ENCODE measurements around the gene RGS6. TPM values are rescaled to one million over a fixed set of nuclear protein-coding genes. Genes with fewer than 3 reads are reported as not detected.

RGS6 gene
- total and polyA plus RNA-seq, 4 donors: 0.21 to 5.4 (median 0.45) TPM

- Histone ChIP-seq H3K4me3 (no peak overlapping the region), H3K36me3 (ENCODE audit: control insufficient read depth in 4 of 4, insufficient read depth in 4 of 4, low read length in 4 of 4) (no peaks in the 10 kb centered on the region), H3K9me3 (ENCODE audit: control insufficient read depth in 4 of 4, insufficient read depth in 3 of 4, low read length in 3 of 4) (no peaks in the 10 kb centered on the region), H3K27ac (ENCODE audit: low read depth in 1 of 2, low read length in 1 of 2) (no peak overlapping the region), H3K27me3 (ENCODE audit: control insufficient read depth in 3 of 3, insufficient read depth in 3 of 3, low read length in 2 of 3) (peaks cover 0 to 8% (median 5%) of the 10 kb centered on the region in 3 donors), H3K9ac (ENCODE audit: insufficient read depth in 1 of 2, low read length in 2 of 2) (no peak overlapping the region), H3K4me1 (ENCODE audit: control insufficient read depth in 5 of 5, insufficient read depth in 5 of 5, low read length in 5 of 5) (peaks cover 0 to 12% (median 3%) of the 10 kb centered on the region in 5 donors)
- ATAC-seq (ENCODE audit: insufficient read depth, low FRiP score): no peak
- 50 to 71% methylated on average over 5 of the region's 5 CpGs for WGBS, 2 donors
- no peak for DNase-seq
- TF ChIP-seq CTCF (IDR thresholded peaks at IDR 0.05; ENCODE audit: control extremely low read depth, extremely low read depth): no peak
These were observed 621.4 kb downstream of the RGS6 start for GRCh38 chr14:72553656-72554055.

- Histone ChIP-seq H3K27ac (ENCODE audit: low read depth in 1 of 2, low read length in 1 of 2) (no peak overlapping the region), H3K9ac (ENCODE audit: insufficient read depth in 1 of 2, low read length in 2 of 2) (no peak overlapping the region), H3K9me3 (ENCODE audit: control insufficient read depth in 4 of 4, insufficient read depth in 3 of 4, low read length in 3 of 4) (peaks cover 0 to 2% (median 0%) of the 10 kb centered on the region in 4 donors), H3K27me3 (ENCODE audit: control insufficient read depth in 3 of 3, insufficient read depth in 3 of 3, low read length in 2 of 3) (peaks cover 0 to 8% (median 5%) of the 10 kb centered on the region in 3 donors), H3K4me3 (no peak overlapping the region), H3K36me3 (ENCODE audit: control insufficient read depth in 4 of 4, insufficient read depth in 4 of 4, low read length in 4 of 4) (no peaks in the 10 kb centered on the region), H3K4me1 (ENCODE audit: control insufficient read depth in 5 of 5, insufficient read depth in 5 of 5, low read length in 5 of 5) (peaks cover 0 to 12% (median 3%) of the 10 kb centered on the region in 5 donors)
- no peak for TF ChIP-seq CTCF (IDR thresholded peaks at IDR 0.05; ENCODE audit: control extremely low read depth, extremely low read depth)
- whole genome bisulfite sequencing, 2 donors: 70 to 88% methylated on average over 4 of the region's 4 CpGs
- DNase-seq: no peak
- no peak for ATAC-seq (ENCODE audit: insufficient read depth, low FRiP score)
These were observed 622.2 kb downstream of the RGS6 start for GRCh38 chr14:72554401-72554800.

DNA sequence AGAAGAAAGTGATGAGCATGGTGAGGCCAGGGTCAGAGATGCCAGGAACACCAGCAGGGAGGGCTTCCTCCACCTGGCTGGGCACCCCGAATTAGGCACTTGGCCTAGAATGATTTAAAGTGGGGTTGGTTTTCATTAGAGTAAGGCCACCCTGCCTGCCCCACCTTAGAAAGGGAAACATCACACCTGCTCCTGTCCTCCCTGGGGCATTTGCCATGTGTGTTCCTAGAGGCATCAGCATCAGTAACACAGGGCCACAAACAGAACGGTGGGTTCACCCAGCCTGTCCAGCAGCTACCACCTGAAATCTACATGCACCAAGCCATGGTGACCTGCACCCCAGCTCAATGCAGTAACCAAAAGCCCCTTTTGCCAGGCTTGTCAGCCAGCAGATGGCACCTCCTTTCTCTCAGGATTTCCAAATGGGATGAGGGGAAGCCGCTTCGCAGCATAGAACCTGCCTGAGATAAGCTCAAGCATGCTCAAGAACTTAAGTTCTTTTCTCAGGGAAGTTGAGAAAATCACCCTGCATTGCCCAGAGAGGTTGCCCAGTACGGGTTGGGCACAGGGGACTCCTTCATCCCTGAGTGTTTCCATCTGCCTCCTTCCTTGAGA, 622.9 kb downstream of the RGS6 start:
- H3K27me3 ChIP-seq (ENCODE audit: control insufficient read depth in 3 of 3, insufficient read depth in 3 of 3, low read length in 2 of 3): peaks cover 0 to 8% (median 5%) of the 10 kb centered on the region in 3 donors
- WGBS, 2 donors: 83 to 88% methylated on average over 5 of the region's 5 CpGs
- no peak overlapping the region for H3K9ac ChIP-seq (ENCODE audit: insufficient read depth in 1 of 2, low read length in 2 of 2)
- no peak overlapping the region for H3K4me3 ChIP-seq
- ATAC-seq (ENCODE audit: insufficient read depth, low FRiP score) (no peak), DNase-seq (no peak)
- peaks cover 0 to 3% (median 0%) of the 10 kb centered on the region in 4 donors for H3K9me3 ChIP-seq (ENCODE audit: control insufficient read depth in 4 of 4, insufficient read depth in 3 of 4, low read length in 3 of 4)
- TF ChIP-seq CTCF (IDR thresholded peaks at IDR 0.05; ENCODE audit: control extremely low read depth, extremely low read depth): no peak
- H3K36me3 ChIP-seq (ENCODE audit: control insufficient read depth in 4 of 4, insufficient read depth in 4 of 4, low read length in 4 of 4): no peaks in the 10 kb centered on the region
- H3K27ac ChIP-seq (ENCODE audit: low read depth in 1 of 2, low read length in 1 of 2): no peak overlapping the region
- H3K4me1 ChIP-seq (ENCODE audit: control insufficient read depth in 5 of 5, insufficient read depth in 5 of 5, low read length in 5 of 5): peaks cover 0 to 12% (median 3%) of the 10 kb centered on the region in 5 donors

All from lung (tissue), 12 donors.